Left colon (tissue), 2 donors: Measurements from ENCODE around the gene CDH18. TPM values are rescaled to one million over a fixed set of nuclear protein-coding genes. Genes with fewer than 3 reads are reported as not detected.
"Not testable (repeated sequence)": the region's sequence is repeated elsewhere in the genome, so short reads cannot be mapped to it uniquely, and the experiment has no call there.

Experiments used
- ATAC-seq: fragments of 200-7000 bp; cut with Tn5 transposase; one replicate; pipeline ENCODE4 v1.9.1; 2020; ENCODE audit warnings: mild to moderate bottlenecking, moderate library complexity
- DNase-seq, 2 donors: peaks; one replicate each; pipeline ENCODE4 v3.0.0-alpha.2; 2020
- intact Hi-C, 2 donors: fragments of 100-400 bp; cut with DNase I in 1 of 2; cut with micrococcal nuclease in 1 of 2; formaldehyde crosslinking; loops; one replicate each; pipeline versions ENCODE4 v1.11.2 to v1.14.0; 2022; cut with DNase I, micrococcal nuclease
- total RNA-seq, 2 donors: library from RNA; stranded (reverse); fragmentation: NEBNext Ultra II Directional; extraction: Animal tissue kit (Norgen Biotek cat#: 25700); gene quantifications; one replicate each; pipeline ENCODE4 v1.2.1, GENCODE V29; 2021
- donor health status: DM: no; HTN: no; CAD: no.
- donor health status: DM: yes; HTN: yes; CAD: no.

The CDH18 gene
- total RNA-seq, 2 donors from 2014 or later: not detected

- no peak for DNase-seq
- no peak for ATAC-seq
These were observed 107.1 kb downstream of the CDH18 start for GRCh38 chr5:19880859-19881436.

GRCh38 chr5:19880458-19880857 is 107.5 kb downstream of the CDH18 start:
- no peak for DNase-seq
- intact Hi-C loops: no loop called here
- no peak for ATAC-seq

More at GRCh38 chr5:19880859-19881436, 107.1 kb downstream of the CDH18 start:
- intact Hi-C loops: no loop called here

GRCh38 chr5:19874811-19875210 is 113.2 kb downstream of the CDH18 start:
- ATAC-seq (no peak), DNase-seq (no peak)
- intact Hi-C loops: no loop called here

GRCh38 chr5:19866090-19866450 is 121.9 kb downstream of the CDH18 start:
- ATAC-seq (no peak), DNase-seq (no peak)
- intact Hi-C loops: no loop called here

- intact Hi-C loops: no loop called here
- DNase-seq (no peak), ATAC-seq (no peak)
These were observed 122.5 kb downstream of the CDH18 start for GRCh38 chr5:19865336-19866089.

- intact Hi-C loops: no loop called here
- no peak for ATAC-seq
- no peak for DNase-seq
These were observed 125.3 kb downstream of the CDH18 start for GRCh38 chr5:19862711-19863110.

- intact Hi-C loops: no loop called here
- DNase-seq: no peak
- ATAC-seq: no peak
These were observed 129.0 kb downstream of the CDH18 start for GRCh38 chr5:19859020-19859419.

- intact Hi-C loops: no loop called here
- DNase-seq (no peak), ATAC-seq (no peak)
These were observed 132.1 kb downstream of the CDH18 start for GRCh38 chr5:19855931-19856330.

- ATAC-seq: no peak
- intact Hi-C loops: no loop called here
- DNase-seq: no peak
These were observed 132.5 kb downstream of the CDH18 start for GRCh38 chr5:19855453-19855852.

GRCh38 chr5:19855031-19855430 is 133.0 kb downstream of the CDH18 start:
- ATAC-seq: no peak

GRCh38 chr5:19853616-19854240 is 134.3 kb downstream of the CDH18 start:
- intact Hi-C loops: no loop called here
- ATAC-seq: no peak
- no peak for DNase-seq

More at GRCh38 chr5:19855031-19855430, 133.0 kb downstream of the CDH18 start:
- DNase-seq: no peak
- intact Hi-C loops: no loop called here

- intact Hi-C loops: no loop called here
- ATAC-seq: no peak
- no peak for DNase-seq
These were observed 150.3 kb downstream of the CDH18 start for GRCh38 chr5:19837536-19838174.

GRCh38 chr5:19835442-19835841 is 152.6 kb downstream of the CDH18 start:
- DNase-seq (no peak), ATAC-seq (no peak)
- intact Hi-C loops: no loop called here

GRCh38 chr5:19812720-19813119 is 175.3 kb downstream of the CDH18 start:
- ATAC-seq, intact Hi-C loops, DNase-seq: not testable (repeated sequence)

GRCh38 chr5:19806756-19807155 is 181.2 kb downstream of the CDH18 start:
- intact Hi-C loops: no loop called here
- DNase-seq: no peak
- no peak for ATAC-seq

GRCh38 chr5:19802686-19803085 is 185.3 kb downstream of the CDH18 start:
- intact Hi-C loops: no loop called here
- ATAC-seq (no peak), DNase-seq (no peak)

- ATAC-seq (no peak), DNase-seq (no peak)
- intact Hi-C loops: no loop called here
These were observed 192.8 kb downstream of the CDH18 start for GRCh38 chr5:19795218-19795617.

GRCh38 chr5:19790829-19791466 is 197.1 kb downstream of the CDH18 start:
- intact Hi-C loops: no loop called here
- DNase-seq (no peak), ATAC-seq (no peak)

GRCh38 chr5:19782566-19782965 is 205.4 kb downstream of the CDH18 start:
- DNase-seq: no peak
- no peak for ATAC-seq
- intact Hi-C loops: no loop called here
